Measurements from ENCODE around the gene BTN3A1. TPM values are rescaled to one million over a fixed set of nuclear protein-coding genes. Genes with fewer than 3 reads are reported as not detected.
"Not testable (repeated sequence)": the region's sequence is repeated elsewhere in the genome, so short reads cannot be mapped to it uniquely, and the experiment has no call there.

The BTN3A1 gene
- polyA plus RNA-seq, 1 donor from 2014 or later, result 38.2 TPM

GRCh38 chr6:26365633-26365995 is 36.5 kb upstream of the BTN3A1 start:
- no peak for TF ChIP-seq POLR2AphosphoS5 (IDR thresholded peaks at IDR 0.05)
- no peak for TF ChIP-seq RAD21 (conservative IDR thresholded peaks at IDR 0.05)
- Histone ChIP-seq H2AFZ (ENCODE audit: low read depth, low read length) (no peak overlapping the region), H3K9ac (ENCODE audit: low read length) (peak overlapping the region; percentile 47), H3K27me3 (ENCODE audit: insufficient read depth, low read depth, low read length) (no peaks in the 10 kb centered on the region), H4K20me1 (ENCODE audit: insufficient read depth) (no peaks in the 10 kb centered on the region), H3K4me2 (ENCODE audit: low read length) (peak overlapping the region; percentile 62), H3F3A (ENCODE audit: insufficient read depth, low read length, poor library complexity, severe bottlenecking) (no peaks in the 10 kb centered on the region), H3K9me3 (ENCODE audit: low read length) (no peaks in the 10 kb centered on the region), H3K9me2 (ENCODE audit: insufficient read depth, low read length) (no peaks in the 10 kb centered on the region), H3K36me3 (ENCODE audit: insufficient read depth, low read length) (no peaks in the 10 kb centered on the region), H3K79me2 (replicated peaks; ENCODE audit: insufficient read depth, low read length) (no peaks in the 10 kb centered on the region), H3K4me3 (ENCODE audit: low read length) (peak overlapping the region; percentile 67), H3K27ac (ENCODE audit: low read length) (no peak overlapping the region)

- no peak overlapping the region for H3K4me2 ChIP-seq (ENCODE audit: low read length)
- H4K20me1 ChIP-seq (ENCODE audit: insufficient read depth), result no peaks in the 10 kb centered on the region
- H3K27me3 ChIP-seq (ENCODE audit: insufficient read depth, low read depth, low read length), result no peaks in the 10 kb centered on the region
- H3K9me2 ChIP-seq (ENCODE audit: insufficient read depth, low read length), result no peaks in the 10 kb centered on the region
- H3K4me3 ChIP-seq (ENCODE audit: low read length), result no peak overlapping the region
- no peaks in the 10 kb centered on the region for H3F3A ChIP-seq (ENCODE audit: insufficient read depth, low read length, poor library complexity, severe bottlenecking)
- no peaks in the 10 kb centered on the region for H3K9me3 ChIP-seq (ENCODE audit: low read length)
- no peak for TF ChIP-seq RAD21 (conservative IDR thresholded peaks at IDR 0.05)
- TF ChIP-seq EZH2 (IDR thresholded peaks at IDR 0.05; ENCODE audit: borderline replicate concordance, insufficient read depth, low read length, poor library complexity, severe bottlenecking), result no peak
- no peak for TF ChIP-seq POLR2AphosphoS5 (IDR thresholded peaks at IDR 0.05)
- TF ChIP-seq CTCF (IDR thresholded peaks at IDR 0.05; ENCODE audit: poor library complexity, severe bottlenecking), result no peak
- TF ChIP-seq EP300 (conservative IDR thresholded peaks at IDR 0.05; ENCODE audit: poor library complexity, severe bottlenecking), result no peak
- TF ChIP-seq TAF1 (IDR thresholded peaks at IDR 0.05; ENCODE audit: low read depth), result no peak
- H3K36me3 ChIP-seq (ENCODE audit: insufficient read depth, low read length), result no peaks in the 10 kb centered on the region
- H3K9ac ChIP-seq (ENCODE audit: low read length), result no peak overlapping the region
- no peaks in the 10 kb centered on the region for H3K79me2 ChIP-seq (replicated peaks; ENCODE audit: insufficient read depth, low read length)
- H3K27ac ChIP-seq (ENCODE audit: low read length), result no peak overlapping the region
- no peak overlapping the region for H2AFZ ChIP-seq (ENCODE audit: low read depth, low read length)
Observed at GRCh38 chr6:26366504-26366903, 35.6 kb upstream of the BTN3A1 start.

GRCh38 chr6:26367114-26367513 is 35.0 kb upstream of the BTN3A1 start:
- H3K9me2 ChIP-seq (ENCODE audit: insufficient read depth, low read length), result no peaks in the 10 kb centered on the region
- TF ChIP-seq EP300 (conservative IDR thresholded peaks at IDR 0.05; ENCODE audit: poor library complexity, severe bottlenecking), result no peak
- no peak for TF ChIP-seq EZH2 (IDR thresholded peaks at IDR 0.05; ENCODE audit: borderline replicate concordance, insufficient read depth, low read length, poor library complexity, severe bottlenecking)
- no peak for TF ChIP-seq POLR2AphosphoS5 (IDR thresholded peaks at IDR 0.05)
- no peak for TF ChIP-seq MXI1 (conservative IDR thresholded peaks at IDR 0.05; ENCODE audit: poor library complexity, severe bottlenecking)
- no peak for TF ChIP-seq REST (IDR thresholded peaks at IDR 0.05; ENCODE audit: borderline replicate concordance)
- no peak for TF ChIP-seq RAD21 (conservative IDR thresholded peaks at IDR 0.05)
- TF ChIP-seq TAF1 (IDR thresholded peaks at IDR 0.05; ENCODE audit: low read depth), result no peak
- TF ChIP-seq CTCF (IDR thresholded peaks at IDR 0.05; ENCODE audit: poor library complexity, severe bottlenecking), result no peak
- no peak for TF ChIP-seq SMC3 (conservative IDR thresholded peaks at IDR 0.05; ENCODE audit: poor library complexity)
- H3K4me2 ChIP-seq (ENCODE audit: low read length), result no peak overlapping the region
- no peaks in the 10 kb centered on the region for H3F3A ChIP-seq (ENCODE audit: insufficient read depth, low read length, poor library complexity, severe bottlenecking)
- no peaks in the 10 kb centered on the region for H4K20me1 ChIP-seq (ENCODE audit: insufficient read depth)
- no peaks in the 10 kb centered on the region for H3K27me3 ChIP-seq (ENCODE audit: insufficient read depth, low read depth, low read length)
- H3K27ac ChIP-seq (ENCODE audit: low read length), result no peak overlapping the region
- H3K9ac ChIP-seq (ENCODE audit: low read length), result no peak overlapping the region
- no peaks in the 10 kb centered on the region for H3K36me3 ChIP-seq (ENCODE audit: insufficient read depth, low read length)
- no peaks in the 10 kb centered on the region for H3K79me2 ChIP-seq (replicated peaks; ENCODE audit: insufficient read depth, low read length)
- no peak overlapping the region for H2AFZ ChIP-seq (ENCODE audit: low read depth, low read length)
- no peaks in the 10 kb centered on the region for H3K9me3 ChIP-seq (ENCODE audit: low read length)
- no peak overlapping the region for H3K4me3 ChIP-seq (ENCODE audit: low read length)

- H3F3A ChIP-seq (ENCODE audit: insufficient read depth, low read length, poor library complexity, severe bottlenecking); H4K20me1 ChIP-seq (ENCODE audit: insufficient read depth); H3K4me2 ChIP-seq (ENCODE audit: low read length); H3K4me3 ChIP-seq (ENCODE audit: low read length); H3K27ac ChIP-seq (ENCODE audit: low read length); H3K9me3 ChIP-seq (ENCODE audit: low read length); H3K9me2 ChIP-seq (ENCODE audit: insufficient read depth, low read length); H3K36me3 ChIP-seq (ENCODE audit: insufficient read depth, low read length); H3K27me3 ChIP-seq (ENCODE audit: insufficient read depth, low read depth, low read length); H3K9ac ChIP-seq (ENCODE audit: low read length); H2AFZ ChIP-seq (ENCODE audit: low read depth, low read length); H3K79me2 ChIP-seq (replicated peaks; ENCODE audit: insufficient read depth, low read length): not testable (repeated sequence)
Observed at GRCh38 chr6:26371813-26372212, 30.3 kb upstream of the BTN3A1 start.

Measured in neural cell (in vitro differentiated cells).